ENCODE measurements around the gene KRT73.

Gene KRT73

GRCh38 chr12:52618216-52618615, at the start of gene KRT73:
Gene KRT73 (minus strand): TSS chr12:52618559. CDS start chr12:52618524, 35 bp downstream.
- no peak within 1 kb of the TSS for H3K27ac ChIP-seq
- DNase-seq (ENCODE audit: low read depth, low spot score): no peak

- no peak for DNase-seq (ENCODE audit: low read depth, low spot score)
- no peak overlapping the region for H3K27ac ChIP-seq
Measured at GRCh38 chr12:52667931-52668330, 49.6 kb upstream of the KRT73 start.

- no peak for DNase-seq (ENCODE audit: low read depth, low spot score)
- no peak overlapping the region for H3K27ac ChIP-seq
Measured at GRCh38 chr12:52667509-52667908, 49.1 kb upstream of the KRT73 start.

GRCh38 chr12:52666471-52666870, 48.1 kb upstream of the KRT73 start:
- H3K27ac ChIP-seq: no peak overlapping the region
- no peak for DNase-seq (ENCODE audit: low read depth, low spot score)

- DNase-seq (ENCODE audit: low read depth, low spot score): no peak
- no peak overlapping the region for H3K27ac ChIP-seq
Measured at GRCh38 chr12:52663420-52663819, 45.1 kb upstream of the KRT73 start.

GRCh38 chr12:52662918-52663229, 44.5 kb upstream of the KRT73 start:
- H3K27ac ChIP-seq: no peak overlapping the region
- DNase-seq (ENCODE audit: low read depth, low spot score): no peak

- no peak for DNase-seq (ENCODE audit: low read depth, low spot score)
- H3K27ac ChIP-seq: no peak overlapping the region
Measured at GRCh38 chr12:52662093-52662917, 43.9 kb upstream of the KRT73 start.

- H3K27ac ChIP-seq: no peak overlapping the region
- DNase-seq (ENCODE audit: low read depth, low spot score): no peak
Measured at GRCh38 chr12:52661668-52662067, 43.3 kb upstream of the KRT73 start.

- no peak overlapping the region for H3K27ac ChIP-seq
- no peak for DNase-seq (ENCODE audit: low read depth, low spot score)
Measured at GRCh38 chr12:52660934-52661499, 42.7 kb upstream of the KRT73 start.

- DNase-seq (ENCODE audit: low read depth, low spot score): no peak
- no peak overlapping the region for H3K27ac ChIP-seq
Measured at GRCh38 chr12:52659951-52660350, 41.6 kb upstream of the KRT73 start.

- no peak for DNase-seq (ENCODE audit: low read depth, low spot score)
- no peak overlapping the region for H3K27ac ChIP-seq
Measured at GRCh38 chr12:52659395-52659794, 41.0 kb upstream of the KRT73 start.

- H3K27ac ChIP-seq: no peak overlapping the region
- no peak for DNase-seq (ENCODE audit: low read depth, low spot score)
Measured at GRCh38 chr12:52658196-52658595, 39.8 kb upstream of the KRT73 start.

- DNase-seq (ENCODE audit: low read depth, low spot score): no peak
- no peak overlapping the region for H3K27ac ChIP-seq
Measured at GRCh38 chr12:52657250-52657902, 39.0 kb upstream of the KRT73 start.

GRCh38 chr12:52656616-52657015, 38.3 kb upstream of the KRT73 start:
- no peak overlapping the region for H3K27ac ChIP-seq
- DNase-seq (ENCODE audit: low read depth, low spot score): no peak

GRCh38 chr12:52655720-52656124, 37.4 kb upstream of the KRT73 start:
- H3K27ac ChIP-seq: no peak overlapping the region
- no peak for DNase-seq (ENCODE audit: low read depth, low spot score)

- DNase-seq (ENCODE audit: low read depth, low spot score): no peak
- no peak overlapping the region for H3K27ac ChIP-seq
Measured at GRCh38 chr12:52655251-52655650, 36.9 kb upstream of the KRT73 start.

GRCh38 chr12:52651726-52652261, 33.4 kb upstream of the KRT73 start, which contains the start of gene KRT2:
Gene KRT2 (minus strand): TSS chr12:52652211. CDS start chr12:52652142, 69 bp downstream.
- no peak within 1 kb of the TSS for H3K27ac ChIP-seq
- DNase-seq (ENCODE audit: low read depth, low spot score): no peak

- H3K27ac ChIP-seq: no peak overlapping the region
- no peak for DNase-seq (ENCODE audit: low read depth, low spot score)
Measured at GRCh38 chr12:52650520-52651081, 32.2 kb upstream of the KRT73 start.

GRCh38 chr12:52649066-52649465, 30.7 kb upstream of the KRT73 start:
- no peak for DNase-seq (ENCODE audit: low read depth, low spot score)
- no peak overlapping the region for H3K27ac ChIP-seq

GRCh38 chr12:52648012-52648550, 29.7 kb upstream of the KRT73 start:
- no peak for DNase-seq (ENCODE audit: low read depth, low spot score)
- H3K27ac ChIP-seq: no peak overlapping the region

GRCh38 chr12:52647601-52648000, 29.2 kb upstream of the KRT73 start:
- H3K27ac ChIP-seq: no peak overlapping the region
- DNase-seq (ENCODE audit: low read depth, low spot score): no peak

Data from epithelial cell of prostate (primary cell).